ENCODE data around the gene PHF14.

- TF ChIP-seq POLR2A (IDR thresholded peaks at IDR 0.05; ENCODE audit: low read length), result no peak
- TF ChIP-seq GATA1 (IDR thresholded peaks at IDR 0.05; ENCODE audit: low read depth, low read length), result no peak
These were observed 104.1 kb downstream of the PHF14 start for GRCh38 chr7:11077816-11078215.
